ENCODE data around the gene NFATC2IP.
"Not testable (repeated sequence)": the region's sequence is repeated elsewhere in the genome, so short reads cannot be mapped to it uniquely, and the experiment has no call there.

DNA sequence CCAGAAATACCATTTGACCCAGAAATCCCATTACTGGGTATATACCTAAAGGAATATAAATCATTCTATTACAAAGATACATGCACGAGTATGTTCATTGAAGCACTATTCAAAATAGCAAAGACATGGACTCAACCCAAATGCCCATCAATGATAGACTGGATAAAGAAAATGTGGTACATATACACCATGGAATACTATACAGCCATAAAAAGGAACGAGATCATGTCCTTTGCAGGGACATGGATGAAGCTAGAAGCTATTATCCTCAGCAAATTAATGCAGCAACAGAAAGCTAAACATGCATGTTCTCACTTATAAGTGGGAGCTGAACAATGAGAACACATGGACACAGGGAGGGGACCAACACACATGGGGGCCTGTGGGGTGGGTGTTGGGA lies 24.5 kb upstream of the NFATC2IP start:
- TF ChIP-seq, protein P1, sequence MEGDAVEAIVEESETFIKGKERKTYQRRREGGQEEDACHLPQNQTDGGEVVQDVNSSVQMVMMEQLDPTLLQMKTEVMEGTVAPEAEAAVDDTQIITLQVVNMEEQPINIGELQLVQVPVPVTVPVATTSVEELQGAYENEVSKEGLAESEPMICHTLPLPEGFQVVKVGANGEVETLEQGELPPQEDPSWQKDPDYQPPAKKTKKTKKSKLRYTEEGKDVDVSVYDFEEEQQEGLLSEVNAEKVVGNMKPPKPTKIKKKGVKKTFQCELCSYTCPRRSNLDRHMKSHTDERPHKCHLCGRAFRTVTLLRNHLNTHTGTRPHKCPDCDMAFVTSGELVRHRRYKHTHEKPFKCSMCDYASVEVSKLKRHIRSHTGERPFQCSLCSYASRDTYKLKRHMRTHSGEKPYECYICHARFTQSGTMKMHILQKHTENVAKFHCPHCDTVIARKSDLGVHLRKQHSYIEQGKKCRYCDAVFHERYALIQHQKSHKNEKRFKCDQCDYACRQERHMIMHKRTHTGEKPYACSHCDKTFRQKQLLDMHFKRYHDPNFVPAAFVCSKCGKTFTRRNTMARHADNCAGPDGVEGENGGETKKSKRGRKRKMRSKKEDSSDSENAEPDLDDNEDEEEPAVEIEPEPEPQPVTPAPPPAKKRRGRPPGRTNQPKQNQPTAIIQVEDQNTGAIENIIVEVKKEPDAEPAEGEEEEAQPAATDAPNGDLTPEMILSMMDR (conservative IDR thresholded peaks at IDR 0.05; ENCODE audit: low read depth, low read length), result not testable (repeated sequence)
- not testable (repeated sequence) for TF ChIP-seq RAD21 (IDR thresholded peaks at IDR 0.05; ENCODE audit: low read length); RFX5 (IDR thresholded peaks at IDR 0.05; ENCODE audit: low read depth, low read length); POLR2A (IDR thresholded peaks at IDR 0.05; ENCODE audit: low read depth, low read length); BHLHE40 (IDR thresholded peaks at IDR 0.05; ENCODE audit: low read depth, low read length); CEBPB (IDR thresholded peaks at IDR 0.05; ENCODE audit: low read depth, low read length); SMC3 (IDR thresholded peaks at IDR 0.05; ENCODE audit: low read depth, low read length); RCOR1 (IDR thresholded peaks at IDR 0.05; ENCODE audit: insufficient replicate concordance, low read length); MAZ (IDR thresholded peaks at IDR 0.05; ENCODE audit: borderline replicate concordance, low read depth, low read length); CHD1 (IDR thresholded peaks at IDR 0.05; ENCODE audit: low read depth, low read length)
- TF ChIP-seq, protein P2, sequence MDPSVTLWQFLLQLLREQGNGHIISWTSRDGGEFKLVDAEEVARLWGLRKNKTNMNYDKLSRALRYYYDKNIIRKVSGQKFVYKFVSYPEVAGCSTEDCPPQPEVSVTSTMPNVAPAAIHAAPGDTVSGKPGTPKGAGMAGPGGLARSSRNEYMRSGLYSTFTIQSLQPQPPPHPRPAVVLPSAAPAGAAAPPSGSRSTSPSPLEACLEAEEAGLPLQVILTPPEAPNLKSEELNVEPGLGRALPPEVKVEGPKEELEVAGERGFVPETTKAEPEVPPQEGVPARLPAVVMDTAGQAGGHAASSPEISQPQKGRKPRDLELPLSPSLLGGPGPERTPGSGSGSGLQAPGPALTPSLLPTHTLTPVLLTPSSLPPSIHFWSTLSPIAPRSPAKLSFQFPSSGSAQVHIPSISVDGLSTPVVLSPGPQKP (IDR thresholded peaks at IDR 0.05; ENCODE audit: borderline replicate concordance, low read depth, low read length), result not testable (repeated sequence)
